SK-N-DZ (cell line): ENCODE results near the gene SLC25A21. TPM values are rescaled to one million over a fixed set of nuclear protein-coding genes. Genes with fewer than 3 reads are reported as not detected.
"Not testable (repeated sequence)": the region's sequence is repeated elsewhere in the genome, so short reads cannot be mapped to it uniquely, and the experiment has no call there.

Experiments
- DNase-seq: peaks from one replicate; pipeline ENCODE4 v3.0.0-alpha.2; 2015; ENCODE audit warnings: low spot score
- polyA plus RNA-seq, 2 experiments: library from polyadenylated mRNA; depleted of rRNA; stranded (reverse); fragments of >200 nt; gene quantifications; 2 replicates each; pipeline ENCODE4 v1.2.3, GENCODE V29; 2014

SLC25A21 gene
- not detected in 2 replicates for polyA plus RNA-seq (2014; cell fraction: cytosol; rRNA removed)
- polyA plus RNA-seq (2014; cell fraction: nucleus; rRNA removed): not detected in 2 replicates

DNA sequence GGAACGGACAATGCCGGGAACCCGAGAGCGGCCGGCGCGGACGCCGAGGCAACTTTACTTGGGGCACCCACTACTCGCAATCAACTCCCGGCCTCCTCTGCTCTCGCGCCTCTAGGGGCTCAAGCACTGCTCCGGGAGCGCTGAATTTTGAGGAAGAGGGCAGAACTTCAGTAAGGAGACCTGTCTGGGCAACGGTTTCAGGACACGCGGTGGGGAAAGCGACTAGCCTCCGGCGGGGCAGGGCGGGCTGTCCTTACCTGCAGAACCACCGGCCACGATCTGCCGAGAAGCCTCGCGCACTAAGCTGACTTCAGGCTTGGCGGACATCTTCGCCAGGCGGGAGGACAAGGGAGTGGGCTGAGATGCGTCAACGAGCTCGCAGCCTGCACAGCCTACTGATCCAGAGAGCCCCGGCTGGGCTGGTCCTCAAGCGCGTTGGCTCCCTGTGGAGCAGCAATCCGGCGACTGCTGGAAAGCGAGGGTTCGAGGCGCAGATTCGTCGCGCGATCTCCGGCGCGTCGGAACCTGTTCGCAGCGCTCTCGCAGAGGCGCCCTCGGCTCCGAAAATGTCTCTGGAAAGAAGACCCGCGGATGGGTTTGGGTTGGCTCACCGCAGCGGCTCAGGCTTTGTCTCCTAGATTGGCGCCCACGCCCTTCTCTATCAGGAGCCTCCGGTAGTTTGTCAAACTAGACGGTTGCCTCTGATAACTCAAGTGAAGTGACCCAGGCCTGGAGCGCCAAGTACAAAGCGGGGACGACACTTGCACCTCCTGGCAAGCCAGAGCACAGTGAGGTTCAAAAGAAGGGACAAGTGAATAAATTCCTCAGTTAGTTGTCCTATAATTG lies at the start of gene SLC25A21:
TSS of gene SLC25A21 (minus strand) at position 583 of the 846 bp plus-strand sequence.
- no peak for DNase-seq

DNA sequence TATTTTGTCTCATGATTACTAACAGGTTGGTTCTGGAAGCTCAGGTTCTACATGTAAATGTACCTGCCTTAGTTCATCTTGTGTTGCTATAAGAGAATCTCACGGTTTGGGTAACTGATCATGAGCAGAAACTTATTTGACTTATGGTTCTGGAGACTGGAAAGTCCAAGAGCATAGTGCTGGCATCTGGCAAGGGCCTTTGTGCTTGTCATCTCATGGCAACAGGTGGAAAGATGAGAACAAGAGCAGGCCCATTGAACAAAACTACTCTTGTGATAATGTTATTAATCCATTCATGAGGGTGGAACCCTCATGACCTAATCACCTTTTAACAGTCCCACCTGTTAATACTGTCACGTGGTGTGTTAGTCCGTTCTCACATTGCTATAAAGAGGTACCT lies 48.7 kb upstream of the SLC25A21 start:
- no peak for DNase-seq

DNA sequence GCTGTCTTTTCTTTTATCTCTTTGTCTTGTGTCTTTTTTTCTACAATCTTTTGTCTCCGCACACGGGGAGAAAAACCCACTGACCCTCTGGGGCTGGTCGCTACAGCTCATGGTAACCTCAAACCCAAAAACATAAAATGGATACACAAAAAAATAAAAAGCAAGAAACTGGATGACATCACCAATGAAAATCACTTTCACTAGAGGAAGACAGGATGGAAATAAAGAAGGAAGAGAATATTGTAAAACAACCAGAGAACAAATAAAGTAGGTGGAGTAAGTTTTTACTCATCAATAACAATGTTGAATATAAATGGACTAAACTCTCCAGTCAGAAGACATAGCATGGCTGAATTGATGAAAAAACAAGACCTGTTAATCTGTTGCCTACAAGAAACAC lies 42.9 kb upstream of the SLC25A21 start:
- no peak for DNase-seq

DNA sequence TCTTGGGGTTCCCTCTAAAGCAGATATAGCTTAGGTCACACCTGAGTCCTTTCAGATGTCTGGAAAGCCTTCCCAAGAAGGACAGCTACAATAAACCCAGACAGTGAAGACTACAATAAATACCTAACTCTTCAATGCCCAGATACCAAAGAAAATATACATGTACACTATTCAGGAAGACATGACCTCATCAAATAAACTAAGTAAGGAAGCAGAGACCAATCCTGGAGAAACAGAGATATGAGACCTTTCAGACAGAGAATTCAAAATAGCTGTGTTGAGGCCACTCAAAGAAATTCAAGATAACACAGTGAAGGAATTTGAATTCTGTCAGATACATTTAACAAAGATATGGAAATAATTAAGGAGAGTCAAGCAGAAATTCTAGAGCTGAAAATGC lies 40.6 kb upstream of the SLC25A21 start:
- no peak for DNase-seq

DNA sequence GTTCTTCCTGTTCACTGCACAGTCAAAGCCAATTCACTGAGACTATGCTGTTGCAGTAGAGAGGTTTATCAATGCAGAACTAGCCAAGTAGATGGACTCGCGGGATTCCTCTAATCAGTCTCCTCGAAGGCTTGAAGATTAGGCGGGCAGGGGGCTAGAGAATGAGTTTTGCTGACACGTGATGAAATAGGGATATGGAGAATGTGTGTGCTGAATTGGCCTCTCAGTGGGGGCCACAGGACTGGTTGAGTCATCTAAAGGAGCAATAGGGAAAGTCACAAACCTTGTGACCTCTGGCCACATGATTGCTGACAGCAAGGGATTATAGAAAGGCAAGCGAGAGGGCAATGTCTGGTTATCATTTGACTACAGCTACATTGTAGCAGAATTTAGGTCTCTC lies 38.0 kb upstream of the SLC25A21 start:
- no peak for DNase-seq

DNA sequence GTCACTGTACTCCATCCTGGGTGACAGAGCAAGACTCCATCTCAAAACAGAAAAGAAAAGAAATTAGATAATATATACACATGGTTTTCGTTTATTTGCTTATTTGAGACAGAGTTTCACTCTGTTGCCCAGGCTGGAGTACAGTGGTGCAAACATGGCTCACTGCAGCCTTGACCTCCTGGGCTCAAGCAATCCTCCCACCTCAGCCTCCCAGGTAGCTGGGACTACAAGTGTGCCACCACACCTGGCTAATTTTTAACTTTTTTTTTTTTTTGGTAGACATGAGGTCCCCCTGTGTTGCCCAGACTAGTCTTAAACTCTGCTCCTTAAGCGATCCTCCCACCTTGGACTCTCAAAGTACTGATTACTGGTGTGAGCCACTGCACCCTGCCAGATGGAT lies 37.2 kb upstream of the SLC25A21 start:
- DNase-seq: not testable (repeated sequence)

DNA sequence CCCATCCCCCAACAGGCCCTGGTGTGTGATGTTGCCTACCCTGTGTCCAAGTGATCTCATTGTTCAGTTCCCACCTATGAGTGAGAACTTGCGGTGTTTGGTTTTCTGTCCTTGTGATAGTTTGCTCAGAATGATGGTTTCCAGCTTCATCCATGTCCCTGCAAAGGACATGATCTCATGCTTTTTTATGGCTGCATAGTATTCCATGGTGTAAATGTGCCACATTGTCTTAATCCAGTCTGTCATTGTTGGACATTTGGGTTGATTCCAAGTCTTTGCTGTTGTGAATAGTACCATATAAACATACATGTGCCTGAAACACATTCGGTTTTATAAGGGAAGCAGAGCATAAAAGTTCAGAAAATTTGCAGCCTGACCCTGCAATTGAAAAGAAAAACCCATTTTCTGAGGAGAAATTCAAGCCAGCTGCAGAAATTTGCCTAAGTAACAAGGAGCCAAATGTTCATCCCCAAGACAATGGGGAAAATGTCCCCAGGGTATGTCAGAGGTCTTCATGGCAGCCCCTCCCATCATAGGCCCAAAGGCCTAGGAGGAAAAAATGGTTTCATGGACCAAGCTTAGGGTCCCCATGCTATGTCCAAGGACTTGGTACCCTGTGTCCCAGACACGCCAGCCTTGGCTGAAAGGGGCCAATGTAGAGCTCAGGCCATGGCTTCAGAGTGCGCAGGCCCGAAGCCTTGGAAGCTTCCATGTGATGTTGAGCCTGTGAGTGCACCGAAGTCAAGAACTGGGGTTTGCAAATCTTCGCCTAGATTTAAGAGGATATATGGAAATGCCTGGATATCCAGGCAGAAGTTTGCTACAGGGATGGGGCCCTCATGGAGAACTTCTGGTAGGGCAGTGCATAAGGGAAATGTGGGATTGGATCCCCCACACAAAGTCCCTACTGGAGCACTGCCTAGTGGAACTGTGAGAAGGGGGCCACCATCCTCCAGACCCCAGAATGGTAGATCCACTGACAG lies 33.5 kb upstream of the SLC25A21 start:
- not testable (repeated sequence) for DNase-seq

DNA sequence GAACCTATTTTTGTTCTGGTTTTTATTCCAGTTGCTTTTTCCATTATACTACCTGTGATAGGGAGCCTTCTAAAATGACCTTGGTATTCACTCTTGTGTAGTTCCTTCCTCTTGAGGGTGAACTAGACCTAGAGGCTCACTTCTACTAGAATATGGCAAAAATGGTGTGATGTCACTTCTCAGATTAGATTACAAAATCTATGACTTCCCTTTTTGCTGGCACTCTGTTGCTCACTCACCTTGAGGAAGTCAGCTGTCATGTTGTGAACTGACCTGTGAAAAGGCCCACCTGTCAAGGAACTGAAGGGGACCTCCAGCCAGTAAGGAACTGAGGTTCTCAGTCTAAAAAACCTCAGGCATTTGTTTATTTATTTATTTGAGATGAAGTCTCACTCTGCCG lies 31.0 kb upstream of the SLC25A21 start:
- DNase-seq: no peak

DNA sequence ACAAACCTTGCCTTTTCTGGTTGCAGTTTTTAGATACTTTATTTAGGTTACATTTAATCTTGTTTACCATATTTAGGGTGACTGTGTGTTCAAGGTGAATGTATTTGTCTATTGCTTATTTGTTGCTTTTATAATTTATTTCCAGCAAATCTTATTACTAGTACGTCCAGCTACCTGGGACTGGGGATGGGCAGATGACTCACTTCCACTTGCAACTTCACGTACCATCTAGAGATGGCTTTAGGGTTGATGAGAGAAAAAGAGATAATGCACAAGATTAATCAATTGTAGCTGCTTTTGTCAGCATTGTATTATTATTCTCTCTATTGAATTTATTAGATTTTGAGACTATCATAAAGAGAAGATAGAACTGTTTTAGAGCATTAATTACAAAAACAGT lies 30.4 kb upstream of the SLC25A21 start:
- DNase-seq: no peak

DNA sequence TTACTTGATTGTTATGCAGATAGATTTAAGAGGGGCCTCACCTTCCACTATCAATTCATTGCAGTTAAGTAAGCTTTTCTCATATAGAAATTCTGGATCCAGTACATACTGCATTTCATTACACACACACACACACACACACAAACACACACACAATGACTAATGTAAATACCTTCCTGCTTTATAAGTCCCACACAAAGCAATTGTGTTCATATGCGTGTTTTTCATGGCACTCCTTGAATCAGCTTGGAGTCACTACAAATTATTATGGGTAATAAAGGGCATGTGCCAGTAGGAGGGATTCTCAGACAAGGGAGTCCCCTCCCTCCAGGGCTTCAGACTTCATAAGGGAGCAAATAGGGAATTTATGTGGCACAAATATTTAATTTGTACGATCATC lies 29.9 kb upstream of the SLC25A21 start:
- DNase-seq: no peak

DNA sequence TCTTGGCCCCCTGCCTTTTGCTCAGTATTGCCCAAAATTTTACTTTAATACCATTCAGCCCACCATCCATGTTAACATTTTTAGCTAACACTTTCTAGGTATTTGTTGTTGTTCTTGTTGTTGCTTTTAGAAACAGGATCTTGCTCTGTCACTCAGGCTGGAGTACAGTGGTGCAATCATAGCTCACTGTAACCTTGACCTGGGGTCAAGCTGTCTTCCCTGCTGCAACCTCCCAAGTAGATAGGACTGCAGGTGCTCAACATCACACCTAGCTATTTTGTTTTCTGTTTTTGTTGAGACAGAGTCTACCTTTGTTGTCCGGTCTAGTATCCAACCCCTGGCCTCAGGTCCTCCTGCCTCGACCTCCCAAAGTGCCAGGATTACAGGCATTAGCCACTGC lies 29.3 kb upstream of the SLC25A21 start:
- no peak for DNase-seq

DNA sequence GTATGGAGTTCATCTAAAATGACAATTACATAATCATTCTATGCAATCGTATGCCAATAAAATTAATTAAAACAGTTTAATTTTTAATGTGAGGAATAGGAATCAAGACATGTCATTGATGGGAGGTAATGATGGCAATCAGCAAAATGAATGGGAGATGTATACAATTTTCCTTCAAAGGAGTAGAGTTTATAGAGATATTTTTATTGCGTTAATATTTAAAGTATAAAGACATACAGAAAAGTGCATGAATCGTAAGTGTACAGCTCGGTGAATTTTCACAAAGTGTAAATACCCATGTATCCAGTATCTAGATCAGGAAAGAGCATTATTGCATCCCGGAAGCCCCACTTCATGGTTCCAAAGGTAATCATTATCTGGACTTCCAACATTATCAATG lies 26.5 kb upstream of the SLC25A21 start:
- DNase-seq: no peak

DNA sequence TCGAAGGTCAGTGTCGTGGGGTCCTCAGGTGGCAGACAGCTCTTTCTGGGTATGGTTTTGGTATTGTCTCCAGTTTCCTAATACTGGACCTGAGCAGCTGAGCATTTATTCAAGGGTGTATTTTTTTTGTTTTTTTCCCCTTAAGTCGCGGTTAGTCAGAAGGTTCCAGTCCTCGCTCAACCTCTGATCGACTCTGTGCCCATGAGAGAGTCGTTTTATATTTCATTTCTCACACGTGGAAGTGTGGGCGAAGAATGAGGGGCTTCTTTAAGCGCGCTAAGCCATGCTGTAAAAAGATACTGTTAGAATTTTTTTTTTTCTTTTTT lies 25.8 kb upstream of the SLC25A21 start:
- DNase-seq: no peak

DNA sequence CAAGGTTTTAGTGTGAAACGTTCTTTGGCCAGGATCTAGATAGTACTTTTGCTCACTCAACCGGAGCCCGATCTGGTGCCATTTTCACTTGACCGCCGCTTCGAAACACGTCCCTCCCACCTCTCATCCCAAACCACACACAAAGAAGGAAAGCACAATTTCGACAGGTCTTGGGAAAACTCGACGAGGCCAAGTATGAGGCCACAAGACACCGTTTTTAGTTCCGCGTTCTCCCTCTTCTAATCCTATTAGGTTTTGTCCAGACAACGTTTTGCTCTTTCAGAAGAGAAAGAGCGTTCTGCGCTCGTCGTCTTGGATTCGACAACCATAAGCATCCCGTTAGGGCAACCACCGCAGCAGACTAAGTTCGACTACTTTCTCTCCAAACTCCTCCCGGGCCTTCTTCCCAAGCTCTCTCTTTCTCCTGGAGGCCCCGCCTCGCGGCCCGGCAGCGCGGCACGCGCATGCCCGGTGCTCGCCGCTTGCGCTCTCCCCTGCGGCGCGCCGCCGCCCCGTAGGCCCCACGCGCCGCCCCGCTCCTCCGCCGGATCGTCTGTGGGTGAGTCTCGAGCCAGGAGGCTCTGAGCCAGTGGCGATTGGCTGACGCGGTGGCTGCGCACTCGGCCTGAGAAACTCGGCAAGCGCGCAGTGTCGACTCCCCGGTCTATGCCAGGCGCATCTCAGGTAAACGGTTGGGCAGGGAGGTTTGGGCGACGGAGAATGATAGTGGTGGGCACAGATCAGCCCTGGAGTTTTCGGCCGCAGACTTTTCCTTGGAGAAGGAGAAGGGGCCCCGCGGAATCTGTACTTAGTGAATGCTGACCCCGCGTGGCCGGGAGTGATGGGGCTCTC lies 25.2 kb upstream of the SLC25A21 start, which contains the start of gene MIPOL1:
TSS of gene MIPOL1 (plus strand) at position 517 of the 852 bp plus-strand sequence. CDS start 49,952 bp downstream, outside the sequence.
- no peak for DNase-seq

DNA sequence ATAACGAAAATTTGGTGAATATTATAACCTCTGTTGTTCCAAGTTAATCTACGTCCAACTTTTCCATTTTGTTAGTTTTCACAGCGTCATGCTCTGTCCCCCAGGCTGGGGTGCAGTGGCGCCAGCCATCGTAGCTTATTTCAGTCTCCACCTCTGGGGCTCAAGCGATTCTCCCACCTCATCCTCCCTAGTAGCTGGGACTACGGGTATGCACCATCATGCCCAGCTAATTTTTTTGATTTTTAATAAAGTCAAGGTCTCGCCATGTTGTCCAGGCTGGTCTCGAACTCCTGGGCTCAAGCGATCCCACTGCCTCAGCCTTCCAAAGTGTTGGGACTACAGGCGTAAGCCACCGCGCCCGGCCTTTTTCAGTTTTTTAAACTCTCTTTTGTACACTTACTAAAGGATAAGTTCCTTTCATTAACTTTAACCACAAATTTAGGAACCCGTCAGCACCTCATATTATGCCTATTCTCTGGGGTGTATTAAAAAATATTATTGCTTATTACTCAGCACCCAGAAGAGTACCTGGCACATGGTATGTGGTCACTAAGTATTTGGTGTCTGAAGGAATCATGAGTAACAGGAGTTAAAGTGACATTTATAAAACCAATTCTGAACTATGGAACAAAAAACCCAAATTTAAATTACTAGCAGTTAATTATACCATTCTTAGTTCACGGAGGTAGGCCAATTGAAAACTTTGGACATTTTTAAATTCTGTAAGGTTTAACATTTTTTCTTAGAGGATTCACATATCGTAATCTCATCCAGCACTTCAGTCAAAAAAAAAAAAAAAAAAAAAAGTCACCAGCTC lies 24.4 kb upstream of the SLC25A21 start:
- no peak for DNase-seq

DNA sequence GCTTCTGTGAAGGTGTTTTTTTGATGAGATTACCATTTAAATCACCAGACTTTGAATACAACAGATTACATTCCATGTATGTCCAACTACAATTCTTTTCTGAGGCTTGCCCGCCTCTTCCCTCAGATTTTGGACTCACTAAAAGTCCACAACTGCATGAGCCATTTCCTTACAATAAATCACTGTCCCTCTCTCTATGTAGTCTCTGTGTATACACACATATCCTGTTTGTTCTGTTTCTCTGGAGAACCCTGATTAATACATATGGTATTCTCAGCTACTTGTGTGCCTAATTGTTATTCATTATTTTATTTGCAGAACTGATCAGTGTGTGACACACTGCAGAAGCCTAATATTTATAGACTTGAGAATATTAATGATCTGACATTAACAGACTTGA lies 22.9 kb upstream of the SLC25A21 start:
- DNase-seq: no peak

DNA sequence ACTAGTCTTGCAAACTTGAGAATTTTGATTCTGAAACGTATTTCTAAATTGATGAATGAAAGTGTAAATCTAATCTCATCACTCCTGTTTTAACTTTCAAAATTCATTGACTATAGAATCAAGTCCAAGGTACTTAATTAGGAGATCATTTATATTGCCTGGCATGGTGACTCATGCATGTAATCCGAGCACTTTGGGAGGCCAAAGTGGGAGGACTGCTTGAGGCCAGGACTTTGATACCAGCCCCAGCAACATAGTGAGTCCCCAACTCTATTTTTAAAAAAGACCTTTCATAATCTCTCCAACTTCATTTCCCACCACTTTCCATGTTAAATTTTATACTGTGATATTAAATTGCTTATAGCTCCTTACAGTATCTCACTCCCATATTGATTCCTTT lies 22.3 kb upstream of the SLC25A21 start:
- no peak for DNase-seq

DNA sequence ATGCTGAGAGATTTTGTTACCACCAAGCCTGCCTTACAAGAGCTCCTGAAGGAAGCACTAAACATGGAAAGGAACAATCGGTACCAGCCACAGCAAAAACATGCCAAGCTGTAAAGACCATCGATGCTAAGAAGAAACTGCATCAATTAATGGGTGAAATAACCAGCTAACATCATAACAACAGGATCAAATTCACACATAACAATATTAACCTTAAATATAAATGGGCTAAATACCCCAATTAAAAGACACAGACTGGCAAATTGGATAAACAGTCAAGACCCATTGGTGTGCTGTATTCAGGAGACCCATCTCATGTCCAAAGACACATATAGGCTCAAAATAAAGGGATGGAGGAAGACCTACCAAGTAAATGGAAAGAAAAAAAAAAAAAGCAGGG lies 17.3 kb upstream of the SLC25A21 start:
- not testable (repeated sequence) for DNase-seq

DNA sequence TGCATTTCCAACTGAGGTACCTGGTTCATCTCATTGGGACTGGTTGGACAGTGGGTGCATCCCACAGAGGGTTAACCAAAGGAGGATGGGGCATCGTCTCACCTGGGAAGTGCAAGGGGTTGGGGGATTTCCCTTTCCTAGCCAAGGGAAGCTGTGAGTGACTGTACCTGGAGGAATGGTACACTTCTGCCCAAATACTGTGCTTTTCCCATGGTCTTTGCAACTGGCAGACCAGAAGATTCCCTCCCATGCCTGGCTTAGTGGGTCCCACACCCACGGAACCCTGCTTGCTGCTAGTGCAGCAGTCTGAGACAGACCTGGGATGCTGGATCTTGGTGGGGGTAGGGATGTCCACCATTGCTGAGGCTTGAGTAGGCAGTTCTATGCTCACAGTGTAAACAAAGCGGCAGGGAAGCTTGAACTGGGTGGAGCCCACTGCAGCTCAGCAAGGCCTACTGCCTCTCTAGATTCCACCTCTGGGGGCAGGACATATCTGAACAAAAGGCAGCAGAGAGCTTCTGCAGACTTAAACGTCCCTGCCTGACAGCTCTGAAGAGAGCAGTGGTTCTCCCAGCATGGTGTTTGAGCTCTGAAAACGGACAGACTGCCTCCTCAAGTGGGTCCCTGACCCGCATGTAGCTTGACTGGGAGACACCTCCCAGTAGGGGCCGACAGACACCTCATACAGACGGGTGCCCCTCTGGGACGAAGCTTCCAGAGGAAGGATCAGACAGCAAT lies 15.6 kb upstream of the SLC25A21 start:
- not testable (repeated sequence) for DNase-seq

DNA sequence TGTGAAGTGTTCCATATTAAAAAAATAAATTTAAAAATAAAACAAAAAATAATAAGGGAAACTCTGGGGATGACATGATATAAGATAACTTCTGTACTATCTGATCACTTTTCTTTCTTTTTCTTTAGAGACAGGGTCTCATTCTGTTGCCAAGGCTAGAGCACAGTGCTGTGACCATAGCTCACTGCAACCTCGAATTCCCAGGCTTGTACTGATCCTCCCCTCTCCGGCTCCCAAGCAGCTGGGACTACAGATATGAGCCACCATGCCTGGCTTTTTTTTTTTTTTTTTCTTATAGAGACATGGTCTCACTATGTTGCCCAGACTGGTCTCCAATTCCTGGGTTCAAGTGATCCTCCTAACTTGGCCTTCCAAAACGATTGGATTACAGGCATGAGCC lies 14.9 kb upstream of the SLC25A21 start:
- DNase-seq: no peak
